ENCODE results near the gene CDK19. TPM values are rescaled to one million over a fixed set of nuclear protein-coding genes. Genes with fewer than 3 reads are reported as not detected.

The CDK19 gene
- total and polyA plus RNA-seq, 9 of the 15 experiments (the other 6 are each of a cell fraction or from before 2014, with no cell fraction given), result 3.8 to 15.2 (median 7.4) TPM

GRCh38 chr6:110613356-110613755 lies 201.9 kb downstream of the CDK19 start:
- intact Hi-C loops (cut with micrococcal nuclease) (no loop called here), in situ Hi-C loops (cut with MboI) (no loop called here)
- 41% methylated on average over 6 of the region's 6 CpGs for WGBS (ENCODE audit: insufficient coverage, low coverage, missing lambda C conversion rate)
- Histone ChIP-seq H3K27me3 (ENCODE audit: control insufficient read depth in 2 of 2, insufficient read depth in 2 of 2, low read length in 2 of 2) (no peaks in the 10 kb centered on the region), H3K9me1 (ENCODE audit: control insufficient read depth, insufficient read depth, low read length) (no peaks in the 10 kb centered on the region), H3K9ac (ENCODE audit: insufficient read depth in 1 of 2, low read depth in 2 of 2, low read length in 2 of 2) (no peak overlapping the region), H3K36me3 (ENCODE audit: control insufficient read depth, insufficient read depth, low read length) (no peaks in the 10 kb centered on the region), H3K9me3 (replicated peaks; ENCODE audit: control insufficient read depth, insufficient read depth, low read depth, low read length) (no peaks in the 10 kb centered on the region), H3K27ac (ENCODE audit: extremely low read depth, low read depth, low read length) (no peak overlapping the region), H4K20me1 (replicated peaks; ENCODE audit: control insufficient read depth, insufficient read depth, low read length) (no peaks in the 10 kb centered on the region), H3K4me1 (replicated peaks in 1 of 2; ENCODE audit: control insufficient read depth in 2 of 2, insufficient read depth in 2 of 2, low read length in 2 of 2) (peaks cover 6 to 7% of the 10 kb centered on the region in 2 experiments; a peak in 3 of 5 replicates), H3K79me2 (ENCODE audit: control insufficient read depth, insufficient read depth, low read length) (no peaks in the 10 kb centered on the region), H3K4me3 (no peak overlapping the region), H3K4me2 (ENCODE audit: insufficient read depth, low read length) (no peak overlapping the region), H2AFZ (ENCODE audit: low read depth, low read length) (no peak overlapping the region)
- DNase-seq (ENCODE audit: extremely low read depth in 1 of 4, low spot score in 3 of 4) (no peak), ATAC-seq (no peak), FAIRE-seq (no peak)
- CTCF ChIA-PET (ENCODE audit: low intra/inter-chr PET ratio), result no interaction called here
- BruUV-seq (replicated peaks), result no TSS peak
- no peak for TF ChIP-seq ZEB2 (IDR thresholded peaks at IDR 0.05)
- no peak for TF ChIP-seq RBM22 (IDR thresholded peaks at IDR 0.05; ENCODE audit: low read depth, low read length, poor library complexity, severe bottlenecking)
- TF ChIP-seq CCNT2 (IDR thresholded peaks at IDR 0.05; ENCODE audit: borderline replicate concordance, extremely low read depth, insufficient read length, low read depth, low read length), result no peak
- TF ChIP-seq ARHGAP35 (IDR thresholded peaks at IDR 0.05; ENCODE audit: partially characterized antibody), result no peak
- no peak for TF ChIP-seq THRA (IDR thresholded peaks at IDR 0.05)
- no peak for TF ChIP-seq ZNF24 (IDR thresholded peaks at IDR 0.05)
- no peak for TF ChIP-seq ZNF449 (CRISPR knock-in tag; IDR thresholded peaks at IDR 0.05)
- no peak for TF ChIP-seq SOX6 (IDR thresholded peaks at IDR 0.05)
- no peak for TF ChIP-seq SRF (CRISPR knock-in tag; IDR thresholded peaks at IDR 0.05)
- no peak for TF ChIP-seq ZNF511 (CRISPR knock-in tag; IDR thresholded peaks at IDR 0.05)
- TF ChIP-seq ZC3H8 (IDR thresholded peaks at IDR 0.05), result no peak
- TF ChIP-seq GTF2E2 (tag; IDR thresholded peaks at IDR 0.05), result no peak
- POLR2A ChIA-PET, result no interaction called here

All from K562 (cell line).